ENCODE data around the gene TBC1D17.

The TBC1D17 gene

GRCh38 chr19:49936549-49936948 is 59.0 kb downstream of the TBC1D17 start:
- no peak overlapping the region for H3K4me3 ChIP-seq (ENCODE audit: low read length in 2 of 2)
- no peaks in the 10 kb centered on the region for H3K9me3 ChIP-seq (ENCODE audit: control insufficient read depth in 2 of 2, low read length in 2 of 2)
- no peaks in the 10 kb centered on the region for H3K36me3 ChIP-seq (ENCODE audit: control insufficient read depth in 2 of 2, insufficient read depth in 2 of 2, low read length in 2 of 2)
- H3K27ac ChIP-seq (ENCODE audit: low read length), result no peak overlapping the region
- no peak overlapping the region for H3K9ac ChIP-seq (ENCODE audit: low read length in 2 of 2)
- H3K4me1 ChIP-seq (ENCODE audit: control insufficient read depth, insufficient read depth, low read length), result peaks cover 7% of the 10 kb centered on the region
- H3K27me3 ChIP-seq (ENCODE audit: control insufficient read depth in 1 of 2, insufficient read depth in 2 of 2, low read length in 2 of 2), result peaks cover 3 to 6% of the 10 kb centered on the region in 2 donors

DNA sequence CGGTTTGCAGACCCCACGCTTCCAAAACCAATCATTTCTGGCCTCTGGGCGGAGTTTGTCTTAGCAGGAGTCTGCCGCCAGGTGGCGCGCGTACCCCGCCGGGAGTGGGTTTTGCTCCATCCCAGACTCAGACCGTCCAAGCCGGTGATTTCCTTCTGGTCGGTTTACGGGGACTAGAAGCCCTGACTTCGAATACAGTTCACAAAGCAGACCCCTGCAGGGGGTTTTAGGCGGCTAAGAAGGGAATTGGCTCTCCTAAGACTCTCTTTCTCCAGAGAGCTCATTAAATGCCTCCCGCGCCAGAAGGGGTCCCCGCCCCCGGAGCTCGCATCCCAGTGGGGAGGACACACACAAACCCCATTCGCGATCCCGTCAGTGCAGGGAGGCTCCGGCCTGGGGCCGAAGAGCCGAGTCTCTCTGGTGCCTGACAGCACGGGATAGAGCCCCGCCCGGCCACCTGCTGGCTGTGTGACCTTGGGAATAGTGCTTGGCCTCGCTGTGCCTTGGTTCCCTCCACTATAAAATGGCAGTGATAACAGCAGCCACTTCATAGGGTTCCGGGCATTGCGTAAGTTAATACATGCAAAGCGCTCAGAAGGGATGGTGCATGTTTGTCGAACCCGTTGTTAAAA is 60.4 kb downstream of the TBC1D17 start:
- peaks cover 7% of the 10 kb centered on the region for H3K4me1 ChIP-seq (ENCODE audit: control insufficient read depth, insufficient read depth, low read length)
- H3K27me3 ChIP-seq (ENCODE audit: control insufficient read depth in 1 of 2, insufficient read depth in 2 of 2, low read length in 2 of 2), result peaks cover 3 to 6% of the 10 kb centered on the region in 2 donors
- H3K27ac ChIP-seq (ENCODE audit: low read length), result no peak overlapping the region
- H3K9ac ChIP-seq (ENCODE audit: low read length in 2 of 2), result peak overlapping the region in 1 of 2 donors; percentile 14
- no peaks in the 10 kb centered on the region for H3K9me3 ChIP-seq (ENCODE audit: control insufficient read depth in 2 of 2, low read length in 2 of 2)
- H3K4me3 ChIP-seq (ENCODE audit: low read length in 2 of 2), result peak overlapping the region; percentile 32 to 58
- no peaks in the 10 kb centered on the region for H3K36me3 ChIP-seq (ENCODE audit: control insufficient read depth in 2 of 2, insufficient read depth in 2 of 2, low read length in 2 of 2)

Measured in stomach smooth muscle (tissue), 2 donors.